SK-N-SH (cell line): Measurements from ENCODE around the gene LIG1.

Source experiments
- CHD2 ChIP-seq: fragments of 150-350 bp; IDR thresholded peaks from 2 replicates; pipeline ENCODE4 v1.6.1; 2018; ENCODE audit warnings: low read length; ENCODE audit not compliant: partially characterized antibody
- CTCF ChIP-seq: fragments of 200-600 bp; sonication (generic); IDR thresholded peaks from 2 replicates; pipeline ENCODE4 v1.6.1; 2017; ENCODE audit warnings: antibody characterized with exemption, mild to moderate bottlenecking, moderate library complexity
- RXRA ChIP-seq: IDR thresholded peaks from 2 replicates; pipeline ENCODE4 v1.4.0; 2012; ENCODE audit warnings: low read depth, mild to moderate bottlenecking, borderline replicate concordance
- SMC3 ChIP-seq: IDR thresholded peaks from 2 replicates; pipeline ENCODE4 v1.6.1; 2012; ENCODE audit warnings: low read depth, low read length, improper control_type of control experiment

GRCh38 chr19:48117515-48118130 is 52.5 kb downstream of the LIG1 start:
- no peak for TF ChIP-seq CHD2
- TF ChIP-seq RXRA, result no peak
- no peak for TF ChIP-seq SMC3
- TF ChIP-seq CTCF, result no peak
